Activated CD4-positive, alpha-beta T cell treated with anti-CD3 and anti-CD28 coated beads, Interleukin-10, Interleukin-2, amounts not matched to agents 100 ng/mL and 50 ng/mL, durations not matched to agents 16 hours and 8 hours (primary cell): ENCODE measurements around the gene BATF2.
"Not testable (repeated sequence)": the region's sequence is repeated elsewhere in the genome, so short reads cannot be mapped to it uniquely, and the experiment has no call there.

Experiments used
- DNase-seq: peaks from one replicate; pipeline ENCODE4 v3.0.0-alpha.2; 2020

The BATF2 gene

GRCh38 chr11:65013130-65013887 is 16.5 kb upstream of the BATF2 start:
- DNase-seq, result peak; percentile 93

GRCh38 chr11:65008873-65009272 is 12.1 kb upstream of the BATF2 start:
- DNase-seq, result no peak

- no peak for DNase-seq
These were observed 11.2 kb upstream of the BATF2 start for GRCh38 chr11:65008016-65008415.

- not testable (repeated sequence) for DNase-seq
These were observed 7.2 kb upstream of the BATF2 start for GRCh38 chr11:65003968-65004367.

GRCh38 chr11:65003282-65003681 is 6.5 kb upstream of the BATF2 start:
- DNase-seq, result no peak

- no peak for DNase-seq
These were observed 5.9 kb upstream of the BATF2 start for GRCh38 chr11:65002706-65003105.

GRCh38 chr11:64999478-64999877 is 2.7 kb upstream of the BATF2 start:
- DNase-seq, result no peak

GRCh38 chr11:64998690-64999431 is 2.1 kb upstream of the BATF2 start:
- DNase-seq, result peak; percentile 47

- DNase-seq, result peak; percentile 31
These were observed 1.4 kb upstream of the BATF2 start for GRCh38 chr11:64998141-64998540.

- no peak for DNase-seq
These were observed 453 bp downstream of the BATF2 start for GRCh38 chr11:64996327-64996709.

GRCh38 chr11:64994318-64994717 is 2.5 kb downstream of the BATF2 start:
- DNase-seq, result no peak

GRCh38 chr11:64990222-64990923 is 6.4 kb downstream of the BATF2 start:
- no peak for DNase-seq

- no peak for DNase-seq
These were observed 7.4 kb downstream of the BATF2 start for GRCh38 chr11:64989416-64989815.

- DNase-seq, result no peak
These were observed 8.5 kb downstream of the BATF2 start for GRCh38 chr11:64987998-64988854.

GRCh38 chr11:64983339-64983738 is 13.4 kb downstream of the BATF2 start:
- DNase-seq, result not testable (repeated sequence)

- DNase-seq, result no peak
These were observed 20.1 kb downstream of the BATF2 start for GRCh38 chr11:64976651-64977050.

GRCh38 chr11:64974124-64974523 is 22.6 kb downstream of the BATF2 start:
- no peak for DNase-seq

- DNase-seq, result peak; percentile 95
These were observed 25.1 kb downstream of the BATF2 start, which contains the start of gene MAJIN for GRCh38 chr11:64971421-64972233. TSS of gene MAJIN (minus strand) at chr11:64972108. CDS start at chr11:64959405, 12,703 bp downstream.

GRCh38 chr11:64970731-64971151 is 26.0 kb downstream of the BATF2 start:
- DNase-seq, result peak; percentile 89

GRCh38 chr11:64969209-64969608 is 27.6 kb downstream of the BATF2 start:
- peak; percentile 61 for DNase-seq

GRCh38 chr11:64967375-64967774 is 29.4 kb downstream of the BATF2 start:
- DNase-seq, result peak; percentile 73
